ENCODE measurements around the gene FMO2. TPM values are rescaled to one million over a fixed set of nuclear protein-coding genes. Genes with fewer than 3 reads are reported as not detected.

Gene FMO2
- total RNA-seq, 1 donor from 2014 or later = 0.41 TPM

DNA sequence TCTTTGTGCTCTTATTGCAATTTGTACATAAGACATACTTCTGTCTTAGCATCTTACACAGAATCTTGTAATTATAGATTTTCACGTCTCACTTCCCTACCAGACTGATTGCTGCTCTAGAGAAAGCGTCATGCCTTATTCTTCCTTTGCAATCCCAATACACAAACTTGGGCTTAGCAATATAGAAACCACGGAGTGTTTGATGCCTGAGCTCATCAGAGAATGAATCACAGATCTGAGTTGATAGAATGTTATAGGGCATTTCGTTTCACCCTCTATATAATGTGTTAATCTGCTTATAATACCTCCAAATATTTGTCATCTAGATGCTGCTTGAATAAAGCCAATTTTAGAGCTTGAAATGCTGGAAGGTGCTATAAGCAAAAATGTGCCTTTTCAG is 69.8 kb downstream of the FMO2 start:
- FAIRE-seq (no peak), DNase-seq (ENCODE audit: low spot score in 2 of 2) (no peak)

DNA sequence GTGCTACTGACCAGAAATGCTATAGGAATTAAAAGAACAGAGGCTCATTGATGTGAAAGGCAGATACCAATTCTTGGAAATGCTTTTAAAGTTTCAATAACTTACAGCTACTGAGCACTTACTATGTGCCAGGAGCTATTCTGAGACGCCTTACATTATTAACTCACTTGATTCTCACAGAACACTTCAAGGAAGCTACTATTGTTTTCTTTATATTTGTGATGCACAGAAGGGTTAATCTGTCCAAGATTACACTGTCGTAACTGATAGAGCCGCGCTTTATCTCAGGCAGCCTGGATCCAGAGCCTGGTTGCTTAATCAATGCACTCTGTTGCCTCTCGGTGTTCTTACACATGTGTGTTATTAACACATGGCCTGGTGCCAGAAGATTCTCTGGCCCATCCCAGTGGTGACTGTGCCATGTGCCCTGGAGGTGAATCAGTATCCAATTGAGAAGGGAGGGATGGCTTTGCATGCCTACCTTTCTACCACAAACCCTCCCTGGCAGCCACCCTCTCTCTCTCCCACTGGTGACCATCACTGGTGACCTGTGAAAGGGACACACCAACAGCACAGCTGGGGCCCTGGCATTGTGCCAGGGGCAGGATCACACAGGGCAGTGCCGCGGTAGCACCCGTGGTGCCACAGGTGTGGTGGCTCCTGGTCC is 72.0 kb downstream of the FMO2 start:
- FAIRE-seq = no peak
- DNase-seq (ENCODE audit: low spot score in 2 of 2) = no peak

DNA sequence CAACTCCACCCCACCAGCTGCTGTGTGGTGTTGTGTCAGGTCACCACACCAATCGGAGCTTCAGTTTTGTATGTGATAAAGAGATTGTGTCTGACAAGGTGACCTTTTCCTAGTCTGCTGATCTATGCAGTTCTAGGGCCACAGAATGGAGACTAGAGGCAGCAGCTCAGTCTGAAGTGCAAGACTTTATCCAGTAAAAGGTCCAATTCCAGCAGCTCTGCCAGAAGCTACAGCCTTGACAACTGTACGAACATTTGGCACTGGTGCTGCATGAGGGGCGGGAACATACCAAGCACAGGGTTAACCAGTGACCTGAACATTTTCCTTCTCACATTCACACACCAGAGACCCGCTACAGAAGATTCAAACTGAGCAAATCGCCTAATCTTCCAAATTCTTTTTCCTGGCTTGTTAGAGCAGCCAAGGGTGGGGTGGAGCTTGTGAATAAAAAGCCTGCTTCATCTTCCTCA is 72.5 kb downstream of the FMO2 start:
- DNase-seq (ENCODE audit: low spot score in 2 of 2) (no peak), FAIRE-seq (no peak)

DNA sequence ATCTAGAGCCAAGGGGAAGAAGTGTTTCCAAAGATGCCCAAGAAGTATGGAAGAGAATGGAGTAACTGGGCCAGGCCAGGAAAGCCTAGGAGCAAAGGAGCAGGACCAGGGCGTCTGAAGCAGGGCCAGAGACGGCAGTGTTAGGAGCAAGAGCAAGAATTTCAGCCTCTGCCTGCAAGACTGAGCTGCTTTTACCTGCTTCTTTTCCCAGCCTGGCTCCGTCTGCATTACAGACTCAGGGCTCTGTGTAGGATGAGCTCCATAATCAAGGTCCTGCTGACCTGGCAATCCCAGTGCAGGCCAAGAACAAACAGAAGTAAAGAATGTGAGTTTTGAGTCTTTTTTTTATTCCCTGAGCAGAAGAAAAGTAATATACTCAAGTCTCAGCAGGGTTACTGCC is 73.3 kb downstream of the FMO2 start:
- DNase-seq (ENCODE audit: low spot score in 2 of 2) (no peak), FAIRE-seq (no peak)

DNA sequence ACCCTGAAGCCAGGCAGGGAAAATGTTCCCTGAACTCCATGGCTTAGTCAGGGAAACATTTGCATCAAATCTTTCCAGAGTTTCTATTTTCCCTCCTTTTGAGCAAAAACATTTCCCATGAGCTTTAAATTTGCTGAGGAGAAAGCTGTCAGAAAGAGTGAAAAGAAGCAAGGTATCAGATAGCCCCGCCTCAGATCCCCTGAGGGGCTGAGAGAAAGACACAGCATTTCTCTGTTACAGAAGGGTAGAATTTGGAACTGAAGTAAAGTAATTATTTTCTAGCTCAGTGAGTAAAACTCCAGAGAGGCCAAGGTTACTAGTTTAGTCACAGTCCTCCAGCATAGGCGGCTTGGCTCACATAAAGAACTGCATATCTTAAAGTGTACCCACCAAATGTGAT is 73.8 kb downstream of the FMO2 start:
- FAIRE-seq = no peak
- DNase-seq (ENCODE audit: low spot score in 2 of 2) = no peak

Small RNA genes lying within 50 kb of the gene (small RNA-seq; reads per million reads assigned to genes)
- not detected for gene RF00019

Other genes starting within 250 kb of the FMO2 start
- not detected for gene MROH9, start 249.8 kb upstream of the FMO2 start, total RNA-seq
- not detected for gene FMO3, start 94.4 kb upstream of the FMO2 start, total RNA-seq
- gene FMO1, start 63.2 kb downstream of the FMO2 start, total RNA-seq = 3.7 TPM
- 0.82 TPM for gene FMO4, start 128.9 kb downstream of the FMO2 start, total RNA-seq

Data from frontal cortex (tissue), 4 donors.